ENCODE results near the gene ARID5B. TPM values are rescaled to one million over a fixed set of nuclear protein-coding genes. Genes with fewer than 3 reads are reported as not detected.
A peak's percentile ranks its signal among the peaks of the same experiment; 100 is the strongest.

The ARID5B gene
- total RNA-seq, 1 donor = 94.1 TPM

DNA sequence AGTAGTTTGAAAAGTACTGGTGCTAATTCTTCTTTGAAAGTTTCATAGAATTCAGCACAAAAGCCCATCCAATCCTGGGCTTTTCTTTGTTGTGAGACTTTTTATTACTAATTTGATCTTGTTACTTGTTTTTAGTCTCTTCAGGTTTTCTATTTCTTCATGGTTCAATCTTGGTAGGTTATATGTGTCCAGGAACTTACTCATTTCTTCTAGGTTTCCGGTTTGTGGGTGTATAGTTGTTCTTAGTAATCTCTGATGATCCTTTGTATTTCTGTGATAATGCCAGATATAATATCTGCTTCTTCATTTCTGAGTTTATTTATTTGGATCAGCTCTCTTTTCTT lies 219.7 kb downstream of the ARID5B start:
- H3K4me3 ChIP-seq (ENCODE audit: insufficient read depth, low read length) = no peak overlapping the region
- H4K20me1 ChIP-seq (ENCODE audit: insufficient read depth, low read length) = no peaks in the 10 kb centered on the region
- no peak for DNase-seq (ENCODE audit: insufficient read length, low spot score, missing footprints)
- peaks cover 8% of the 10 kb centered on the region for H3K4me1 ChIP-seq (ENCODE audit: insufficient read depth, low read length)
- peak overlapping the region; percentile 13 for H3K27ac ChIP-seq (ENCODE audit: low read depth, low read length)
- H3K36me3 ChIP-seq (ENCODE audit: insufficient read depth, low read length) = no peaks in the 10 kb centered on the region
- TF ChIP-seq CTCF (IDR thresholded peaks at IDR 0.05; ENCODE audit: extremely low read depth, low read depth, low read length) = no peak
- H3K9me3 ChIP-seq (ENCODE audit: low read depth, low read length) = no peaks in the 10 kb centered on the region
- no peaks in the 10 kb centered on the region for H3K79me2 ChIP-seq (ENCODE audit: insufficient read depth, low read length)
- H3K4me2 ChIP-seq (ENCODE audit: insufficient read depth, low read length) = no peak overlapping the region
- no peak overlapping the region for H2AFZ ChIP-seq (ENCODE audit: low read length)
- no peaks in the 10 kb centered on the region for H3K27me3 ChIP-seq (ENCODE audit: insufficient read depth, low read length)

- H3K79me2 ChIP-seq (ENCODE audit: insufficient read depth, low read length) = no peaks in the 10 kb centered on the region
- no peaks in the 10 kb centered on the region for H3K36me3 ChIP-seq (ENCODE audit: insufficient read depth, low read length)
- DNase-seq (ENCODE audit: insufficient read length, low spot score, missing footprints) = no peak
- H4K20me1 ChIP-seq (ENCODE audit: insufficient read depth, low read length) = no peaks in the 10 kb centered on the region
- no peak for TF ChIP-seq CTCF (IDR thresholded peaks at IDR 0.05; ENCODE audit: extremely low read depth, low read depth, low read length)
- no peak overlapping the region for H3K4me2 ChIP-seq (ENCODE audit: insufficient read depth, low read length)
- H3K4me3 ChIP-seq (ENCODE audit: insufficient read depth, low read length) = no peak overlapping the region
- H2AFZ ChIP-seq (ENCODE audit: low read length) = peak overlapping the region; percentile 62
- H3K27ac ChIP-seq (ENCODE audit: low read depth, low read length) = no peak overlapping the region
- H3K27me3 ChIP-seq (ENCODE audit: insufficient read depth, low read length) = no peaks in the 10 kb centered on the region
- H3K4me1 ChIP-seq (ENCODE audit: insufficient read depth, low read length) = peaks cover 17% of the 10 kb centered on the region
- H3K9me3 ChIP-seq (ENCODE audit: low read depth, low read length) = no peaks in the 10 kb centered on the region
Measured at GRCh38 chr10:62127975-62128374, 226.5 kb downstream of the ARID5B start.

- DNase-seq (ENCODE audit: insufficient read length, low spot score, missing footprints) = no peak
- Histone ChIP-seq H4K20me1 (ENCODE audit: insufficient read depth, low read length) (no peaks in the 10 kb centered on the region), H3K4me2 (ENCODE audit: insufficient read depth, low read length) (no peak overlapping the region), H3K4me3 (ENCODE audit: insufficient read depth, low read length) (no peak overlapping the region), H3K9me3 (ENCODE audit: low read depth, low read length) (no peaks in the 10 kb centered on the region), H3K27ac (ENCODE audit: low read depth, low read length) (peak overlapping the region; percentile 21), H3K79me2 (ENCODE audit: insufficient read depth, low read length) (no peaks in the 10 kb centered on the region), H3K4me1 (ENCODE audit: insufficient read depth, low read length) (peaks cover 17% of the 10 kb centered on the region), H3K27me3 (ENCODE audit: insufficient read depth, low read length) (no peaks in the 10 kb centered on the region), H2AFZ (ENCODE audit: low read length) (no peak overlapping the region), H3K36me3 (ENCODE audit: insufficient read depth, low read length) (no peaks in the 10 kb centered on the region)
- TF ChIP-seq CTCF (IDR thresholded peaks at IDR 0.05; ENCODE audit: extremely low read depth, low read depth, low read length) = no peak
Measured at GRCh38 chr10:62130948-62131347, 229.4 kb downstream of the ARID5B start.

- H3K27ac ChIP-seq (ENCODE audit: low read depth, low read length) = peak overlapping the region; percentile 21
- DNase-seq (ENCODE audit: insufficient read length, low spot score, missing footprints) = no peak
- no peaks in the 10 kb centered on the region for H3K36me3 ChIP-seq (ENCODE audit: insufficient read depth, low read length)
- no peaks in the 10 kb centered on the region for H3K9me3 ChIP-seq (ENCODE audit: low read depth, low read length)
- H4K20me1 ChIP-seq (ENCODE audit: insufficient read depth, low read length) = no peaks in the 10 kb centered on the region
- H3K27me3 ChIP-seq (ENCODE audit: insufficient read depth, low read length) = no peaks in the 10 kb centered on the region
- no peak overlapping the region for H3K4me2 ChIP-seq (ENCODE audit: insufficient read depth, low read length)
- no peaks in the 10 kb centered on the region for H3K79me2 ChIP-seq (ENCODE audit: insufficient read depth, low read length)
- H3K4me1 ChIP-seq (ENCODE audit: insufficient read depth, low read length) = peaks cover 17% of the 10 kb centered on the region
- H3K4me3 ChIP-seq (ENCODE audit: insufficient read depth, low read length) = no peak overlapping the region
- no peak for TF ChIP-seq CTCF (IDR thresholded peaks at IDR 0.05; ENCODE audit: extremely low read depth, low read depth, low read length)
- no peak overlapping the region for H2AFZ ChIP-seq (ENCODE audit: low read length)
Measured at GRCh38 chr10:62131724-62132123, 230.2 kb downstream of the ARID5B start.
